GM15510 (cell line): ENCODE results near the gene TMED7.

Experiments used
- POLR2A ChIP-seq: IDR thresholded peaks from 3 replicates; pipeline ENCODE4 v1.6.1; 2011; ENCODE audit warnings: borderline replicate concordance; ENCODE audit not compliant: insufficient read length; ENCODE audit errors: extremely low read depth

TMED7 gene

GRCh38 chr5:115594128-115595047, 31.4 kb downstream of the TMED7 start:
- no peak for TF ChIP-seq POLR2A

GRCh38 chr5:115589043-115589442, 36.8 kb downstream of the TMED7 start:
- no peak for TF ChIP-seq POLR2A

DNA sequence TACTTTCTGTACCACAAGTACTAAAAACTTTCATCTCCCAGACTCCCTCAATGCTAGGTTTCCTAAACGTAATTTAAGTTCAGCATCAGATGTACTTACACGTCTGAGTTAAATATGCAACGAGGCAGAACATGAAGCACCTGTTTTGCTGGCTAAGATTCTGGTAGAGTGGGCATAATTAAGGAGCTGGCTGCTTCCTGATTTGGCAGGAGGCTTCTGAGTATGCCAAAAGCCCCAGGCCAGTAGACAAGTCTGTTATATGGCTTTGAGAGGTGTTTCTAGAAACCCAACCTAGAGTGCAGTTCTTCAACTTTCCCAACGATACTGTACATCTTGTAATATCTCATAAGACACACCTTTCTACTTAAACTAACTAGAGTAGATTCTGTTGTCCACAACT, 37.2 kb downstream of the TMED7 start:
- TF ChIP-seq POLR2A: no peak

- no peak for TF ChIP-seq POLR2A
Observed at GRCh38 chr5:115586525-115587146, 39.2 kb downstream of the TMED7 start.

GRCh38 chr5:115585265-115585664, 40.6 kb downstream of the TMED7 start:
- no peak for TF ChIP-seq POLR2A

- no peak for TF ChIP-seq POLR2A
Observed at GRCh38 chr5:115584501-115584900, 41.3 kb downstream of the TMED7 start.

GRCh38 chr5:115583474-115583873, 42.4 kb downstream of the TMED7 start:
- no peak for TF ChIP-seq POLR2A

GRCh38 chr5:115580941-115581340, 44.9 kb downstream of the TMED7 start:
- TF ChIP-seq POLR2A: no peak

GRCh38 chr5:115579747-115580173, 46.1 kb downstream of the TMED7 start:
- no peak for TF ChIP-seq POLR2A

DNA sequence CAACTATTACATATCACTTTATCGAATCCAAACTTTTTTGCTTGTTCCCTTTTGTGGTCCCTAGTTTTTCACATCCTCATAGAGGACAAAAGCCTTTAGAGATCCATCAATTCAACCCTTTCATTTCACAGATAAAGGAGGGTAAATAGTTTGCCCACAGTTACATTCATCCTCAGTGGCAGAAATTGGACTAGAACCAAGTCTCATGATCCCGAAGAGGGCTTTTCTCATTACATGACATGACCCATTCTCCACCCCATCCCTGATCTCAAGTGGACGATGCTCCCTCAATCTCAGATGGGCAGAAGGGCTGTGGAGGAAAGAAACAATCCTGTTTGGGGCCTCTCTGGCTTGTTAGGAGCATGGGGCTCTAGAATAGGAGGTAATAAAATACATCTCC, 46.6 kb downstream of the TMED7 start:
- TF ChIP-seq POLR2A: no peak

DNA sequence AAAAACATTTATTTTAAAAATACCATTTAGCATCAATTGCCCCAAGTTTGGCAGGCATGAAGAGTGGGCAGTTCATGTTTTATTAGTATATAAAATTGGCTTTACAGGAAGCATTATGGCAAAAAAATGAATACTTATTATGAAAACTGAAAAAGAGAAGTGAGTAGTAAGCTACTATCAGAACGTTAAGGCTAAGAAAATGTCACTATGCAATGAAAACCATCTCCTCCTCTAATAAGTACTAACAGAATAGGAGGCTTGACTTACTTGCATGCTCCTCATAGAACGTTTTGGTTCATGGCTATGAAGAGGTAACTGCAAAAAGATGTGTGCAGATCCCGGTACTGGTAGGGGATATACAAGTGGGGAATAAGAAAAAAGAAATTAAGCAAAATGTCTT, 47.2 kb downstream of the TMED7 start:
- TF ChIP-seq POLR2A: no peak

- TF ChIP-seq POLR2A: no peak
Observed at GRCh38 chr5:115577741-115578140, 48.1 kb downstream of the TMED7 start.

DNA sequence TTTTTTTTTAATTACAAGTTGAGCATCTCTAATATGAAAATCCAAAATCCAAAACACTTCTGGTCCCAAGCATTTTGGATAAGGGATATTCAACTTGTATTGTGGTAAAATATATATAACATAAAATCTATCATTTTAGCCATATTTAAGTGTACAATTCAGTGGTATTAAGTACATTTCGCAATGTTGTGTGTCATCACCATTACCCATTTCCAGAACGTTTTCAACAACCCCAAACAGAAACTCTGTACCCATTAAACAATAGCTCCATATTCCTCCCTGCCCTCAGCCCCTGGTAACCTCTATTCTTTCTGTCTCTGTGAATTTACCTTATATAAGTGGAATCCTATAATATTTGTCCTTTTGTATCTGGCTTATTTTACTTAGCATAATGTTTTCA, 48.5 kb downstream of the TMED7 start:
- TF ChIP-seq POLR2A: no peak

DNA sequence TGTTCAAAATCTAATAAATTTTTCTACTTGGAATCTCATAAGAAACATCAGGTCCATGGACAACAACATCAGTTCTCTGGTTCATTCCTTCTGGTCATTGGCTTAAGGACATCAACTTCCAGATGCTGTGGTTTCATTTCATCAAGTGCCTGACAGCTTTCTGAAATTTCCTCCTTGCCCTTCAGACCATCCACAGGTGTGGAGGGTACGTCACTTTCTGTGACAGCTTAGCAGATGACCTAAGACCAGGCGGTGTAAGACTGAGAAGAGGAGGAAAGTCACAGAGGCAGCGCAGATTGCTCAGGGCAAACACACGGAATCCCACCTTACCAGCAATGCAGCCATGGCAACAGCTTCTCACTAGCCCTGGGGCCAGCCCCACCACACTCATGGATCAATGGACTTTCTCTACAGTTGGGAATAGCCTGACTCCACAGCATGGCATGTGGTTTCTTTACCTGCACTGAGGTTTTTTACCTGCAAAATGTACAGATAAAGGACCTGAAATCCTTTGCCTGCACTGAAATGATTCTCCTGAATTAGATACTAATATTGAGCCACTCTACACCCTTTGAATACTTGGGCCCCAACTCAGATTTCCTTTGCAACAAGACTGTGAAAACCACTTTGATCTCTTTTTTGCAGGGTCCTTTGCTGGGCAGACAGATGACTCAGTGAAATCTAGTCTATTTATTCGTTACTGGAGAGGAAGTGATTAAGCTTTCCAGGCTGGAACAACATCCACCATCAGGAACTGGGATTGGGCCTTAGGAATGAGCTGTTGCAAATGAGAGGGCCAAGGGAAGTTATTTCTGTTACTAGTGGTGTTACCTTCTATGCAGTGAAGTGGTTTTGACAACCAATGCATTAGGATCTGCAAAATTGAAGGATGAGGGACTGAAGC, 50.4 kb downstream of the TMED7 start:
- no peak for TF ChIP-seq POLR2A

- no peak for TF ChIP-seq POLR2A
Observed at GRCh38 chr5:115573133-115573532, 52.7 kb downstream of the TMED7 start.
